Measurements from ENCODE around the gene GATA5. TPM values are rescaled to one million over a fixed set of nuclear protein-coding genes. Genes with fewer than 3 reads are reported as not detected.

GATA5 gene
- total RNA-seq, 1 experiment from 2014 or later: 1.4 TPM

DNA sequence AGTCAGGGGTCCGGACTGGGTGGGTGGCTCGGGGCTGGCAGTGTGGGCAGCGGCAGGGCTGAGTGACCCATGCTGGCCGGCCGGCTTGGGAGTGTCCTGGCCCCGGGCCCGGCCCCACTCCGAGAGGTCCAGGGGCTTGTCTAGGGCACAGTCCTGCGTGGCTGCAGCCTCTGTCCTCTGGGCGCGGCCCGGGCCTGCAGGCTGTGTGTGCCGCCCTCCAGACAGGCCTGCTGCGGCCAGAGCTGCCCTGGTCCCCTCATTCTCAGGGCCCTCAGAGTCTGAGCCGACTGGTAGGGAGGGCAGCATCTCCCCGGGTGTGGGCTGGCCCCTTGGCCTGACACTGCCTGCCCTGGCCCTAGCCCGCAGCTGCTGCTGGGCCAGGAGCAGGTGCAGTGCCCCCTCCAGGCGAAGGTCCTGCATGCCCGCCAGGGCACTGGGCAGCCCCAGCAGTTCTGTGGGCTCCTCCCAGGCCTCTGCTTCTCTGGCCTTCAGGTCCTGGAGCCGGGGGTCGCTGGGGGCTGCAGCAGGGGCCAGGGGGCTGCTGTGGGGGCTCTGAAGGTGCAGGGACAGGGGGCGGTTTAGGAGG is 61.8 kb downstream of the GATA5 start:
- ATAC-seq (peak; percentile 65), DNase-seq (ENCODE audit: low spot score) (peak; percentile 60)
- no peak for TF ChIP-seq ATF1 (CRISPR knock-in tag; IDR thresholded peaks at IDR 0.05)
- no peak for TF ChIP-seq EMX1 (CRISPR knock-in tag; IDR thresholded peaks at IDR 0.05)
- no peak for TF ChIP-seq FOXP1 (CRISPR knock-in tag; IDR thresholded peaks at IDR 0.05; ENCODE audit: borderline replicate concordance)
- no peak for TF ChIP-seq SMAD4 (CRISPR knock-in tag; IDR thresholded peaks at IDR 0.05)
- TF ChIP-seq FOXK1 (CRISPR knock-in tag; IDR thresholded peaks at IDR 0.05): no peak
- TF ChIP-seq, protein P1, sequence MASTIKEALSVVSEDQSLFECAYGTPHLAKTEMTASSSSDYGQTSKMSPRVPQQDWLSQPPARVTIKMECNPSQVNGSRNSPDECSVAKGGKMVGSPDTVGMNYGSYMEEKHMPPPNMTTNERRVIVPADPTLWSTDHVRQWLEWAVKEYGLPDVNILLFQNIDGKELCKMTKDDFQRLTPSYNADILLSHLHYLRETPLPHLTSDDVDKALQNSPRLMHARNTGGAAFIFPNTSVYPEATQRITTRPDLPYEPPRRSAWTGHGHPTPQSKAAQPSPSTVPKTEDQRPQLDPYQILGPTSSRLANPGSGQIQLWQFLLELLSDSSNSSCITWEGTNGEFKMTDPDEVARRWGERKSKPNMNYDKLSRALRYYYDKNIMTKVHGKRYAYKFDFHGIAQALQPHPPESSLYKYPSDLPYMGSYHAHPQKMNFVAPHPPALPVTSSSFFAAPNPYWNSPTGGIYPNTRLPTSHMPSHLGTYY (CRISPR knock-in tag; IDR thresholded peaks at IDR 0.05): no peak
- no peak for TF ChIP-seq NFYB (CRISPR knock-in tag; conservative IDR thresholded peaks at IDR 0.05; ENCODE audit: low read depth)
- TF ChIP-seq ETV6 (CRISPR knock-in tag; IDR thresholded peaks at IDR 0.05): no peak
- TF ChIP-seq ZNF121 (CRISPR knock-in tag; IDR thresholded peaks at IDR 0.05): no peak
- TF ChIP-seq, protein P2, sequence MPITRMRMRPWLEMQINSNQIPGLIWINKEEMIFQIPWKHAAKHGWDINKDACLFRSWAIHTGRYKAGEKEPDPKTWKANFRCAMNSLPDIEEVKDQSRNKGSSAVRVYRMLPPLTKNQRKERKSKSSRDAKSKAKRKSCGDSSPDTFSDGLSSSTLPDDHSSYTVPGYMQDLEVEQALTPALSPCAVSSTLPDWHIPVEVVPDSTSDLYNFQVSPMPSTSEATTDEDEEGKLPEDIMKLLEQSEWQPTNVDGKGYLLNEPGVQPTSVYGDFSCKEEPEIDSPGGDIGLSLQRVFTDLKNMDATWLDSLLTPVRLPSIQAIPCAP (CRISPR knock-in tag; IDR thresholded peaks at IDR 0.05): no peak
- TF ChIP-seq, protein P3, sequence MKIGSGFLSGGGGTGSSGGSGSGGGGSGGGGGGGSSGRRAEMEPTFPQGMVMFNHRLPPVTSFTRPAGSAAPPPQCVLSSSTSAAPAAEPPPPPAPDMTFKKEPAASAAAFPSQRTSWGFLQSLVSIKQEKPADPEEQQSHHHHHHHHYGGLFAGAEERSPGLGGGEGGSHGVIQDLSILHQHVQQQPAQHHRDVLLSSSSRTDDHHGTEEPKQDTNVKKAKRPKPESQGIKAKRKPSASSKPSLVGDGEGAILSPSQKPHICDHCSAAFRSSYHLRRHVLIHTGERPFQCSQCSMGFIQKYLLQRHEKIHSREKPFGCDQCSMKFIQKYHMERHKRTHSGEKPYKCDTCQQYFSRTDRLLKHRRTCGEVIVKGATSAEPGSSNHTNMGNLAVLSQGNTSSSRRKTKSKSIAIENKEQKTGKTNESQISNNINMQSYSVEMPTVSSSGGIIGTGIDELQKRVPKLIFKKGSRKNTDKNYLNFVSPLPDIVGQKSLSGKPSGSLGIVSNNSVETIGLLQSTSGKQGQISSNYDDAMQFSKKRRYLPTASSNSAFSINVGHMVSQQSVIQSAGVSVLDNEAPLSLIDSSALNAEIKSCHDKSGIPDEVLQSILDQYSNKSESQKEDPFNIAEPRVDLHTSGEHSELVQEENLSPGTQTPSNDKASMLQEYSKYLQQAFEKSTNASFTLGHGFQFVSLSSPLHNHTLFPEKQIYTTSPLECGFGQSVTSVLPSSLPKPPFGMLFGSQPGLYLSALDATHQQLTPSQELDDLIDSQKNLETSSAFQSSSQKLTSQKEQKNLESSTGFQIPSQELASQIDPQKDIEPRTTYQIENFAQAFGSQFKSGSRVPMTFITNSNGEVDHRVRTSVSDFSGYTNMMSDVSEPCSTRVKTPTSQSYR (CRISPR knock-in tag; IDR thresholded peaks at IDR 0.05): no peak
- no peak for TF ChIP-seq AFF4 (CRISPR knock-in tag; IDR thresholded peaks at IDR 0.05; ENCODE audit: borderline replicate concordance)
- TF ChIP-seq ZNF396 (CRISPR knock-in tag; IDR thresholded peaks at IDR 0.05; ENCODE audit: borderline replicate concordance): no peak
- TF ChIP-seq PRRX2 (CRISPR knock-in tag; IDR thresholded peaks at IDR 0.05): no peak
- no peak for TF ChIP-seq CBFB (CRISPR knock-in tag; IDR thresholded peaks at IDR 0.05; ENCODE audit: low read depth)
- no peaks in the 10 kb centered on the region for H3K36me3 Mint-ChIP-seq
- H3K4me3 Mint-ChIP-seq: no peak overlapping the region
- CTCF ChIA-PET: interaction anchor here (0.6 to 1.8 kb wide), 18 partner anchors 9 to 382 kb away, joined by 3 to 6 read pairs (median 4); partner anchors contain the start of genes MRGBP and RBBP8NL
- H3K4me1 Mint-ChIP-seq: no peaks in the 10 kb centered on the region
- POLR2A ChIA-PET: no interaction called here
- H3K27ac Mint-ChIP-seq: no peak overlapping the region
- H3K9me3 Mint-ChIP-seq: no peaks in the 10 kb centered on the region
- peaks cover 5% of the 10 kb centered on the region for H3K27me3 Mint-ChIP-seq (ENCODE audit: low read depth)

Other genes with a start within 250 kb of the GATA5 start
- 37.8 to 49.5 TPM (median 39.4 TPM) in 3 replicates for gene OSBPL2, start 237.5 kb downstream of the GATA5 start, total RNA-seq (2021)
- 146 to 160 TPM (median 147 TPM) in 3 replicates for gene ADRM1, start 173.0 kb downstream of the GATA5 start, total RNA-seq (2021)
- 298 to 329 TPM (median 323 TPM) in 3 replicates for gene LAMA5, start 108.7 kb downstream of the GATA5 start, total RNA-seq (2021)
- 2,016 to 2,119 TPM (median 2,047 TPM) in 3 replicates for gene RPS21, start 88.9 kb downstream of the GATA5 start, total RNA-seq (2021)
- 7.5 to 10.6 TPM (median 9.2 TPM) in 3 replicates for gene CABLES2, start 68.7 kb downstream of the GATA5 start, total RNA-seq (2021)
- gene RBBP8NL, start 48.5 kb downstream of the GATA5 start, total RNA-seq (2021): 0.99 to 1.5 TPM (median 1.4 TPM) in 3 replicates
- gene SLCO4A1, start 166.5 kb upstream of the GATA5 start, total RNA-seq (2021): 15.2 to 19.9 TPM (median 18.5 TPM) in 3 replicates
- 0.57 to 0.85 TPM (median 0.63 TPM) in 3 replicates for gene NTSR1, start 232.8 kb upstream of the GATA5 start, total RNA-seq (2021)

All from WTC11 (cell line).